Right atrium auricular region (tissue), 2 donors: ENCODE measurements around the gene LAMC1. TPM values are rescaled to one million over a fixed set of nuclear protein-coding genes. Genes with fewer than 3 reads are reported as not detected.
A peak's percentile ranks its signal among the peaks of the same experiment; 100 is the strongest.

Source experiments
- DNase-seq: peaks from one replicate; pipeline ENCODE4 v3.0.0-alpha.2; 2019; ENCODE audit warnings: low spot score
- H3K27ac ChIP-seq, 2 donors: fragments of 200-600 bp; sonication (generic); 1 replicate in 1 of 2; 2 replicates in 1 of 2; pipeline ENCODE4 v1.5.1; 2016 to 2019
- H3K27me3 ChIP-seq, 2 donors: fragments of 200-600 bp; sonication (generic); one replicate each; pipeline versions ENCODE4 v1.5.1 to v1.6.0; 2017 to 2019
- H3K36me3 ChIP-seq: fragments of 200-600 bp; sonication (generic); one replicate; pipeline ENCODE4 v1.5.1; 2016
- H3K4me1 ChIP-seq, 2 donors: fragments of 200-600 bp; sonication (generic); one replicate each; pipeline versions ENCODE4 v1.5.1 to v1.6.0; 2017 to 2019
- H3K4me3 ChIP-seq, 2 donors: fragments of 200-600 bp; sonication (generic); 1 replicate in 1 of 2; 2 replicates in 1 of 2; pipeline ENCODE4 v1.5.1; 2017 to 2019; ENCODE audit warnings: mild to moderate bottlenecking in 1 of 2, moderate library complexity in 1 of 2
- H3K9me3 ChIP-seq, 2 donors: fragments of 200-600 bp; sonication (generic); one replicate each; pipeline ENCODE4 v1.5.1; 2019
- CTCF ChIP-seq, 2 donors: fragments of 200-600 bp; sonication (generic); IDR thresholded peaks; one replicate each; pipeline ENCODE4 v1.5.1; 2019; ENCODE audit warnings: antibody characterized with exemption in 2 of 2
- total RNA-seq, 2 donors: library from RNA; depleted of rRNA; stranded (reverse); fragments of >200 nt; gene quantifications; one replicate each; pipeline ENCODE4 v1.1.0, GENCODE V29; 2016

LAMC1 gene
- total RNA-seq, 2 donors from 2014 or later: 154 to 159 TPM

- H3K27ac ChIP-seq: peak overlapping the region; percentile 29 to 36
- TF ChIP-seq CTCF (IDR thresholded peaks at IDR 0.05): no peak
- no peaks in the 10 kb centered on the region for H3K27me3 ChIP-seq
- H3K36me3 ChIP-seq: no peaks in the 10 kb centered on the region
- no peaks in the 10 kb centered on the region for H3K9me3 ChIP-seq
- H3K4me3 ChIP-seq: no peak overlapping the region
- DNase-seq: no peak
- H3K4me1 ChIP-seq: peaks cover 0 to 61% of the 10 kb centered on the region in 2 donors
Observed at GRCh38 chr1:183039330-183039729, 16.1 kb downstream of the LAMC1 start.

GRCh38 chr1:183039985-183040447 lies 16.8 kb downstream of the LAMC1 start:
- no peaks in the 10 kb centered on the region for H3K36me3 ChIP-seq
- no peaks in the 10 kb centered on the region for H3K27me3 ChIP-seq
- DNase-seq: no peak
- TF ChIP-seq CTCF (IDR thresholded peaks at IDR 0.05): no peak
- peak overlapping the region; percentile 29 to 36 for H3K27ac ChIP-seq
- no peak overlapping the region for H3K4me3 ChIP-seq
- no peaks in the 10 kb centered on the region for H3K9me3 ChIP-seq
- H3K4me1 ChIP-seq: peaks cover 0 to 68% of the 10 kb centered on the region in 2 donors

GRCh38 chr1:183040547-183040971 lies 17.3 kb downstream of the LAMC1 start:
- Histone ChIP-seq H3K27me3 (no peaks in the 10 kb centered on the region), H3K36me3 (no peaks in the 10 kb centered on the region), H3K4me3 (no peak overlapping the region), H3K4me1 (peaks cover 0 to 73% of the 10 kb centered on the region in 2 donors), H3K27ac (peak overlapping the region; percentile 36 to 47), H3K9me3 (no peaks in the 10 kb centered on the region)
- TF ChIP-seq CTCF (IDR thresholded peaks at IDR 0.05): no peak
- no peak for DNase-seq

- Histone ChIP-seq H3K4me1 (peaks cover 0 to 74% of the 10 kb centered on the region in 2 donors), H3K36me3 (no peaks in the 10 kb centered on the region), H3K9me3 (no peaks in the 10 kb centered on the region), H3K27ac (peak overlapping the region in 1 of 2 donors; percentile 37), H3K27me3 (no peaks in the 10 kb centered on the region), H3K4me3 (no peak overlapping the region)
- DNase-seq: no peak
- no peak for TF ChIP-seq CTCF (IDR thresholded peaks at IDR 0.05)
Observed at GRCh38 chr1:183043254-183043653, 20.0 kb downstream of the LAMC1 start.

- no peaks in the 10 kb centered on the region for H3K27me3 ChIP-seq
- H3K4me1 ChIP-seq: peaks cover 0 to 82% of the 10 kb centered on the region in 2 donors
- no peaks in the 10 kb centered on the region for H3K36me3 ChIP-seq
- no peaks in the 10 kb centered on the region for H3K9me3 ChIP-seq
- no peak overlapping the region for H3K4me3 ChIP-seq
- peak overlapping the region; percentile 30 to 37 for H3K27ac ChIP-seq
- DNase-seq: no peak
- TF ChIP-seq CTCF (IDR thresholded peaks at IDR 0.05): no peak
Observed at GRCh38 chr1:183043872-183044854, 20.9 kb downstream of the LAMC1 start.
